HCT116 (cell line): ENCODE results near the gene SLC22A23. TPM values are rescaled to one million over a fixed set of nuclear protein-coding genes. Genes with fewer than 3 reads are reported as not detected.

Source experiments
- ATAC-seq: fragments of 200-7000 bp; cut with Tn5 transposase; 2 replicates; pipeline ENCODE4 v1.9.1; 2020; ENCODE audit warnings: mild to moderate bottlenecking, moderate library complexity
- BruUV-seq: library from RNA; stranded (reverse); fragments of 400-500 nt; replicated peaks from 2 replicates; lab custom pipeline; 2021; lab: Mats Ljungman, UMichigan
- CTCF ChIA-PET: fragments of 300-600 bp; sonication (Branson Sonifier 250); formaldehyde crosslinking; loops from one replicate; lab custom pipeline; 2021; ENCODE audit warnings: antibody characterized with exemption; lab: Charles Lee
- POLR2A ChIA-PET: fragments of 300-600, 350-600 bp; sonication (Branson Sonifier 250); formaldehyde crosslinking; loops from one replicate; lab custom pipeline; 2021; ENCODE audit warnings: antibody characterized with exemption; lab: Charles Lee
- RAD21 ChIA-PET, 2 experiments: fragments of 300-600 bp; sonication (Branson Sonifier 250); formaldehyde crosslinking; loops; one replicate each; lab custom pipeline; 2023; ENCODE audit warnings: low total read pairs in 2 of 2; ENCODE audit not compliant: uncharacterized antibody in 2 of 2, unreplicated experiment in 2 of 2, low non-redundant PET in 1 of 2; lab: Charles Lee
- DNase-seq: peaks from one replicate; pipeline ENCODE4 v3.0.0-alpha.2; 2010; ENCODE audit warnings: low read depth, low spot score
- H2AFZ ChIP-seq: fragments of 200-600 bp; shearing (Covaris generic), sonication (generic); 2 replicates; pipeline ENCODE4 v1.6.1; 2017; ENCODE audit warnings: low read depth, mixed run types, mixed read lengths, antibody characterized with exemption, low read length; ENCODE audit not compliant: poor library complexity, severe bottlenecking
- H3K27ac ChIP-seq: 2 replicates; pipeline ENCODE4 v1.5.1; 2012; ENCODE audit warnings: low read depth, low read length
- H3K27me3 ChIP-seq: fragments of 200-600 bp; sonication (generic); 2 replicates; pipeline ENCODE4 v1.6.1; 2016; ENCODE audit warnings: mixed run types, low read length, mixed read lengths; ENCODE audit not compliant: insufficient read depth
- H3K36me3 ChIP-seq, 2 experiments: fragments of 200-500 bp in 1 of 2; fragments of 200-600 bp in 1 of 2; sonication (Bioruptor generic) in 1 of 2; sonication (generic) in 1 of 2; 2 replicates each; pipeline versions ENCODE4 v1.5.1 to v1.6.1; 2014 to 2016; ENCODE audit warnings: low read length in 2 of 2, inconsistent platforms in 1 of 2, mixed read lengths in 1 of 2, mixed run types in 1 of 2; ENCODE audit not compliant: insufficient read depth in 2 of 2, control insufficient read depth in 1 of 2
- H3K4me1 ChIP-seq, 2 experiments: fragments of 200-600 bp in 1 of 2; sonication (generic) in 1 of 2; 2 replicates each; pipeline versions ENCODE4 v1.5.1 to v1.6.1; 2012 to 2017; ENCODE audit warnings: low read length in 2 of 2, inconsistent platforms in 1 of 2, mild to moderate bottlenecking in 1 of 2, mixed read lengths in 1 of 2, mixed run types in 1 of 2, moderate library complexity in 1 of 2; ENCODE audit not compliant: insufficient read depth in 2 of 2, control insufficient read depth in 1 of 2
- H3K4me2 ChIP-seq: fragments of 200-600 bp; sonication (generic); 2 replicates; pipeline ENCODE4 v1.6.1; 2017; ENCODE audit warnings: mixed run types, low read length, mixed read lengths
- H3K4me3 ChIP-seq, 2 experiments: fragments of 200-600 bp in 1 of 2; sonication (generic) in 1 of 2; replicated peaks in 1 of 2; 2 replicates each; pipeline ENCODE4 v1.5.1; 2011 to 2016; ENCODE audit warnings: low read length in 2 of 2, control low read depth in 1 of 2, low read depth in 1 of 2, mild to moderate bottlenecking in 1 of 2, mixed read lengths in 1 of 2, mixed run types in 1 of 2
- H3K79me2 ChIP-seq: fragments of 200-600 bp; sonication (generic); 2 replicates; pipeline ENCODE4 v1.6.1; 2017; ENCODE audit warnings: mild to moderate bottlenecking, mixed run types, low read length, moderate library complexity, mixed read lengths; ENCODE audit not compliant: insufficient read depth
- H3K9ac ChIP-seq: fragments of 200-600 bp; sonication (generic); 2 replicates; pipeline ENCODE4 v1.6.1; 2016; ENCODE audit warnings: low read length, mixed read lengths
- H3K9me2 ChIP-seq: fragments of 200-600 bp; sonication (generic), shearing (Covaris generic); 2 replicates; pipeline ENCODE4 v1.6.1; 2017; ENCODE audit warnings: mixed run types, mild to moderate bottlenecking, moderate library complexity; ENCODE audit not compliant: insufficient read depth
- H3K9me3 ChIP-seq, 2 experiments: fragments of 200-500 bp in 1 of 2; fragments of 200-600 bp in 1 of 2; sonication (Bioruptor generic) in 1 of 2; sonication (generic) in 1 of 2; 2 replicates each; pipeline ENCODE4 v1.6.1; 2014 to 2017; ENCODE audit warnings: low read length in 2 of 2, mixed read lengths in 2 of 2, inconsistent platforms in 1 of 2, low read depth in 1 of 2, mild to moderate bottlenecking in 1 of 2, mixed run types in 1 of 2, moderate library complexity in 1 of 2; ENCODE audit not compliant: control insufficient read depth in 1 of 2, insufficient read depth in 1 of 2
- H4K20me1 ChIP-seq: fragments of 200-600 bp; sonication (generic), shearing (Covaris generic); 2 replicates; pipeline ENCODE4 v1.6.1; 2017; ENCODE audit warnings: mixed run types, mild to moderate bottlenecking, moderate library complexity; ENCODE audit not compliant: insufficient read depth
- ATF3 ChIP-seq: IDR thresholded peaks from 2 replicates; pipeline ENCODE4 v1.6.1; 2012
- CBX3 ChIP-seq: IDR thresholded peaks from 2 replicates; pipeline ENCODE4 v1.6.1; 2012; ENCODE audit warnings: low read depth
- EZH2 ChIP-seq: fragments of 200-600 bp; sonication (generic); IDR thresholded peaks from 2 replicates; pipeline ENCODE4 v1.6.1; 2017; ENCODE audit warnings: antibody characterized with exemption, mixed run types
- EZH2phosphoT487 ChIP-seq: fragments of 200-600 bp; IDR thresholded peaks from 2 replicates; pipeline ENCODE4 v1.6.1; 2018; ENCODE audit warnings: antibody characterized with exemption, borderline replicate concordance
- FOSL1 ChIP-seq: IDR thresholded peaks from 2 replicates; pipeline ENCODE4 v1.6.1; 2012; ENCODE audit warnings: low read depth
- JUND ChIP-seq: IDR thresholded peaks from 2 replicates; pipeline ENCODE4 v1.6.1; 2012
- POLR2A ChIP-seq: IDR thresholded peaks from 2 replicates; pipeline ENCODE4 v1.7.0; 2011; ENCODE audit warnings: borderline replicate concordance; ENCODE audit not compliant: insufficient read depth, insufficient read length; ENCODE audit errors: extremely low read depth
- POLR2AphosphoS5 ChIP-seq: IDR thresholded peaks from 2 replicates; pipeline ENCODE4 v1.6.1; 2011; ENCODE audit warnings: mild to moderate bottlenecking, low read depth, low read length, moderate library complexity
- RAD21 ChIP-seq: IDR thresholded peaks from 2 replicates; pipeline ENCODE4 v1.6.1; 2012; ENCODE audit warnings: low read depth, mild to moderate bottlenecking
- SP1 ChIP-seq: IDR thresholded peaks from 2 replicates; pipeline ENCODE4 v1.6.1; 2012; ENCODE audit warnings: low read depth
- SRF ChIP-seq: IDR thresholded peaks from 2 replicates; pipeline ENCODE4 v1.6.1; 2012; ENCODE audit warnings: low read depth
- ZNF274 ChIP-seq: fragments of 200-500 bp; sonication (Bioruptor generic); IDR thresholded peaks from 2 replicates; pipeline ENCODE4 v1.6.1; 2014; ENCODE audit warnings: mild to moderate bottlenecking, low read depth, low read length, inconsistent platforms
- intact Hi-C: fragments of 100-400 bp; cut with micrococcal nuclease; formaldehyde crosslinking; loops from 2 replicates; pipeline ENCODE4 v1.10.0; 2022
- total RNA-seq: library from RNA; stranded (reverse); gene quantifications from one replicate; pipeline ENCODE4 v1.2.1, GENCODE V29; 2021; ENCODE audit not compliant: unreplicated experiment

Gene SLC22A23
- total RNA-seq, 1 experiment from 2014 or later = 11.5 TPM

DNA sequence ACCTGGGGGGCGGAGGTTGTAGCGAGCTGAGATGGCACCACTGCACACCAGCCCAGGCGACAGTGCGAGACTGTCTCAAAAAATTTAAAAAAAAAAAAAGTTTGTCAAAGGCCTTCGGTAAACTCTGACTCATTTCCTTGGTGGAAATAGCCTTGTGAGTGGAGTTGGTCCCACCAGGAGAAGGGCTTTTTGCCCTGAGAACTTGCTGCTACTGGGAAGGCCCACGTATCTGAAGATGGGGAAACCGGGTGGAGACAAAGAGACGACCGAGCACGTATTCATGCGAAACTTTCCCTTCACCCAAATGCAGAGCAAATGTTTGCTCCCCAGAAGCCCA, 51.7 kb downstream of the SLC22A23 start:
- Histone ChIP-seq H3K4me1 (peaks cover 5 to 6% of the 10 kb centered on the region in 2 experiments; a peak in 1 of 4 replicates), H3K9ac (no peak overlapping the region), H3K79me2 (no peaks in the 10 kb centered on the region), H3K27ac (no peak overlapping the region), H4K20me1 (no peaks in the 10 kb centered on the region), H3K27me3 (no peaks in the 10 kb centered on the region), H3K9me3 (no peaks in the 10 kb centered on the region), H3K9me2 (no peaks in the 10 kb centered on the region), H2AFZ (no peak overlapping the region), H3K4me2 (no peak overlapping the region), H3K4me3 (no peak overlapping the region), H3K36me3 (no peaks in the 10 kb centered on the region)
- ChIA-PET POLR2A (no interaction called here), CTCF (no interaction called here), RAD21 (no interaction called here)
- ATAC-seq = no peak
- TF ChIP-seq POLR2A = no peak
- no peak for TF ChIP-seq RAD21
- TF ChIP-seq FOSL1 = no peak
- TF ChIP-seq JUND = no peak
- no peak for TF ChIP-seq ZNF274
- no peak for TF ChIP-seq EZH2
- TF ChIP-seq POLR2AphosphoS5 = no peak
- TF ChIP-seq CBX3 = no peak
- no peak for TF ChIP-seq SP1
- no TSS peak for BruUV-seq
- intact Hi-C loops = no loop called here
- no peak for DNase-seq

DNA sequence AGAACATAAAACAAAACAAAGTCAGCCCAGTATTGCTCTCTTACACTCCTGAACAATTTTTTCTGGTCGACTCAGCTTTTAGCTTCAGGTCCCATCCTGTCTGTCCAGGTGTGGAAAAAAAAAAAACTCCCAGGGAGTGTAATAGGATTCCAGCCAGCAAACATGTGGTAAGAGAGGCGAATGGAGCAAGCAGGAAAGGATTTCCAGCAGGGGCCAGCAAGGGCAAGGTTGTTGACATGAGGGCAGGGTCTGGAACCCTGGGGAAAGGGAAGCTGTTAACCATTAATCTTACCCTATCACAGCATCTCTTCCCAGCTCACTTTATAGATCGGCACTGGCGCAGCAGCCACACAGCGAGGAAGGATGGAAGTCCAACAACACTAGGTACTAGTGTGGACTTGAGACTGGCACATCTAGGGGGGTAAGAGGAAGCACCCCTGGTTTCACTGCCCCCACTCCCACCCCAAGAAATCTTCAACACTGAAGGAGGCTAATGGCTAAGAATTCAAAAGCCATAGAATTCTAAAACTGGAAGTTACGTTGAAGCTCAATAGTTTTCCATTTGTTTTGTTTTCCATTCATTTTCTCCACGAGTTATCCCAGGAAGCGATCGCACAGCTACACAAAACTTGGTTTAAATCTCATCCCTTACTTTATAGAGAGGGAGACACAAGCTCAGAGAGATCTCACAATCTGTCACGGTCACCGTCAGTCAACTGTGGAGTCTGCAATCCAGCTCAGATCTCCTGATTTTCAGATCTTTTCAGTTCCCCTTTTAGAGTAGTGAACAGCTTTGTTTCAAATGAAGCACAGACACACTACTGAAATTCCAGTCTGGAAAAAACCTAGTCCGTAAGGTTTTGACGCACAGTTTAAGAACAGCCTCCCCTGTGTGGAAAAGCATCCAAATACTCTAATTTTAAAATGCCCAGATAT, 53.3 kb downstream of the SLC22A23 start:
- CTCF ChIA-PET = no interaction called here
- TF ChIP-seq SRF (no peak), ATF3 (no peak), EZH2phosphoT487 (no peak)
- no peaks in the 10 kb centered on the region for H3K9me2 ChIP-seq
- POLR2A ChIA-PET = no interaction called here
- H3K36me3 ChIP-seq = no peaks in the 10 kb centered on the region
- no peaks in the 10 kb centered on the region for H4K20me1 ChIP-seq
- no peak overlapping the region for H3K4me2 ChIP-seq
- no peak overlapping the region for H2AFZ ChIP-seq
- no peaks in the 10 kb centered on the region for H3K27me3 ChIP-seq
- peaks cover 5 to 6% of the 10 kb centered on the region in 2 experiments; a peak in 1 of 4 replicates for H3K4me1 ChIP-seq
- no peaks in the 10 kb centered on the region for H3K79me2 ChIP-seq
- H3K9ac ChIP-seq = no peak overlapping the region
- H3K4me3 ChIP-seq = no peak overlapping the region
- RAD21 ChIA-PET = interaction anchor here in 1 of 2 experiments (0.6 kb wide), 1 partner anchor 53 kb away, joined by 3 read pairs; the partner anchor contains the start of gene SLC22A23
- intact Hi-C loops = no loop called here
- no peaks in the 10 kb centered on the region for H3K9me3 ChIP-seq
- no peak overlapping the region for H3K27ac ChIP-seq
- ATAC-seq = no peak
- no TSS peak for BruUV-seq
- DNase-seq = no peak
